ENCODE measurements around the gene DLX1.
"Not testable (repeated sequence)": the region's sequence is repeated elsewhere in the genome, so short reads cannot be mapped to it uniquely, and the experiment has no call there.

DLX1 gene

DNA sequence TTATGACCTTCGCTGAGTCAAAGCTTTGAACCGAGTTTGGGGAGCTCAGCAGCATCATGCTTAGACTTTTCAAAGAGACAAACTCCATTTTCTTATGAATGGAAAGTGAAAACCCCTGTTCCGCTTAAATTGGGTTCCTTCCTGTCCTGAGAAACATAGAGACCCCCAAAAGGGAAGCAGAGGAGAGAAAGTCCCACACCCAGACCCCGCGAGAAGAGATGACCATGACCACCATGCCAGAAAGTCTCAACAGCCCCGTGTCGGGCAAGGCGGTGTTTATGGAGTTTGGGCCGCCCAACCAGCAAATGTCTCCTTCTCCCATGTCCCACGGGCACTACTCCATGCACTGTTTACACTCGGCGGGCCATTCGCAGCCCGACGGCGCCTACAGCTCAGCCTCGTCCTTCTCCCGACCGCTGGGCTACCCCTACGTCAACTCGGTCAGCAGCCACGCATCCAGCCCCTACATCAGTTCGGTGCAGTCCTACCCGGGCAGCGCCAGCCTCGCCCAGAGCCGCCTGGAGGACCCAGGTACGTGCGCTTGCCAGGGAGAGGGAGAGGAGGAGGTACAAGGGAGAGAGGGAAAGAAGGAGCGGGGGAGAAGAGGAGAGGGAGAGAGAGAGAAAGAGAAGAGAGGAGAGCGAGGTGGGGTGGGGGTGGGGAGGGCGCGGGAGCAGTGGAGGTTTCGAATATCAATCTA, at the start of gene DLX1:
Gene DLX1, plus strand, starts transcription at position 48 of the 700 bp plus-strand sequence. Its CDS starts 171 bp downstream, at position 219.
- no peak for DNase-seq (ENCODE audit: low read depth)

DNA sequence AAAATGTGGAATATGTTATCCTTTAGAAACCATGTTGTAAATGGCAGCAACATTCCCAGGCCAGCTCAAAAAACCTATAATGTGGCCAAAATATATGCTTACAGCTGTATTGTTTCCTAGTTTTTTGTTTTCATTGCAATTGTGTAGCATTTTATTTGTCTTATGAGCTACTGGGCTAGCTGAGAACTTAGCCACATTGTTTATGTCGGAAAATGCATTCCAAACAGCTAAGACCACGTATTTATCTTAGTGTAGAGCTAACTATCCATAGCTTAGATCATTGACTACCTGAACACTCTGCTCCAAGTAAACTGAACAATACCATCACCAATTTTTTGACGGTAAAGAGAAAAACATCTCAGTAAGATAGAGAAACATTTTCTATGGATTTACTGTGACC, 47.2 kb upstream of the DLX1 start:
- DNase-seq (ENCODE audit: low read depth), result no peak

GRCh38 chr2:172038604-172039003, 46.7 kb upstream of the DLX1 start:
- no peak for DNase-seq (ENCODE audit: low read depth)

- DNase-seq (ENCODE audit: low read depth), result no peak
These were observed 46.1 kb upstream of the DLX1 start for GRCh38 chr2:172039011-172039704.

- DNase-seq (ENCODE audit: low read depth), result no peak
These were observed 45.0 kb upstream of the DLX1 start for GRCh38 chr2:172040311-172040710.

- no peak for DNase-seq (ENCODE audit: low read depth)
These were observed 39.1 kb upstream of the DLX1 start for GRCh38 chr2:172046080-172046678.

GRCh38 chr2:172046866-172047565, 38.3 kb upstream of the DLX1 start:
- no peak for DNase-seq (ENCODE audit: low read depth)

GRCh38 chr2:172047566-172048507, 37.5 kb upstream of the DLX1 start:
- DNase-seq (ENCODE audit: low read depth), result no peak

- DNase-seq (ENCODE audit: low read depth), result no peak
These were observed 36.5 kb upstream of the DLX1 start for GRCh38 chr2:172048508-172049503.

DNA sequence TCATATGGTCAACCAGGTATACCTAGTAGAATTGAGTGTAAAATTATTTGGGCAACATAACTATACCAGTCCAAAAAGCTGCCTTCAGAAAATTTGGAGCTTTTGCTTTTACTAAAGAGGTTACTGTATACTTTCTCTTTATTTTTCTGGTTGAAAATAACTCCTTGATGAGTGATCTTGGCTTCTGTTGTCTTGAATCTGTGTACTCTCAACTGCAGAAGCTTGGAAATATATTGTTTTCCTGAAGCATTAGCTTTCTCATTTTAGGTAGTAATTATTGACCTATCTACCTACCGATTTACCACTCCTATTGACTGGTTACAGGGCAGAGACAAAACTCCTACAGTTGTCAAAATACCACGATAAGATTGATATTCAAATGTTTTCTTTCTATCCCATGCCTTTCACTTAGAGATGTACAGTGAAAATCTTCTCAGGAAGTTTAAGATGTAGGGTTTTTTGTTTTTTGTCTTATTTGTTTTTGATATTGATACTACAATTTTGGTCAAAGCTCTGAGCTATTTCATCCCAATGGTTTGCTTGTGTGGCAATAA, 35.7 kb upstream of the DLX1 start:
- no peak for DNase-seq (ENCODE audit: low read depth)

DNA sequence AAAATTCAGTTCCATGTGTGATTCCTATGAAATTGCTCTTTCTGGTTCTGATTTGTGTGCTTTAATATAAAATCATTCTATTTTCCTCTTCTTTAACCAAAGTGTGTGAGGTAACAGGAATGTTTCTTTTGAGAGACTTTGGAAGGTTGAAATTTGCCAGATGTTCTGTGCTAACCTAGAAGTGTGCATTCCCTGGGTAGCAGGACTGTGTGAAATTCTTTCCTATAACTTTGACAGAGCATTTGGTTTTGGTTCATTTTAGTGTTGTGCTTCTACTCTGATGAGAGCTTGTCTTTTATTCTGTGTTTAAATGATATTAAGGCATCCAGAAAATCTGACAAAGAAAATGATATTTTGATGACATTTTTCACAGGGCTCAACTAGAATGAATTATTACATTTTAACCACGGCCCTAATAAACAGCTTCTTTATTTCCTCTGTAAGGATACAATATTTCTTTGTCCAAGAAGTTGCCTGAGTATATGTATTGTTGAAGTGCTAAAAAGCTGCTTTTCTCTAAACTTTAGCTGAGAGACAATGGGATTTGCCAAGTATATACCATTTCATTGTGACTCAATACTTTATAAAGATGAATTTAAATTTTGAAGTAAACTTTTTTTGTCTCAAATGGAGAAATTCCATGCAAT, 34.7 kb upstream of the DLX1 start:
- DNase-seq (ENCODE audit: low read depth), result no peak

DNA sequence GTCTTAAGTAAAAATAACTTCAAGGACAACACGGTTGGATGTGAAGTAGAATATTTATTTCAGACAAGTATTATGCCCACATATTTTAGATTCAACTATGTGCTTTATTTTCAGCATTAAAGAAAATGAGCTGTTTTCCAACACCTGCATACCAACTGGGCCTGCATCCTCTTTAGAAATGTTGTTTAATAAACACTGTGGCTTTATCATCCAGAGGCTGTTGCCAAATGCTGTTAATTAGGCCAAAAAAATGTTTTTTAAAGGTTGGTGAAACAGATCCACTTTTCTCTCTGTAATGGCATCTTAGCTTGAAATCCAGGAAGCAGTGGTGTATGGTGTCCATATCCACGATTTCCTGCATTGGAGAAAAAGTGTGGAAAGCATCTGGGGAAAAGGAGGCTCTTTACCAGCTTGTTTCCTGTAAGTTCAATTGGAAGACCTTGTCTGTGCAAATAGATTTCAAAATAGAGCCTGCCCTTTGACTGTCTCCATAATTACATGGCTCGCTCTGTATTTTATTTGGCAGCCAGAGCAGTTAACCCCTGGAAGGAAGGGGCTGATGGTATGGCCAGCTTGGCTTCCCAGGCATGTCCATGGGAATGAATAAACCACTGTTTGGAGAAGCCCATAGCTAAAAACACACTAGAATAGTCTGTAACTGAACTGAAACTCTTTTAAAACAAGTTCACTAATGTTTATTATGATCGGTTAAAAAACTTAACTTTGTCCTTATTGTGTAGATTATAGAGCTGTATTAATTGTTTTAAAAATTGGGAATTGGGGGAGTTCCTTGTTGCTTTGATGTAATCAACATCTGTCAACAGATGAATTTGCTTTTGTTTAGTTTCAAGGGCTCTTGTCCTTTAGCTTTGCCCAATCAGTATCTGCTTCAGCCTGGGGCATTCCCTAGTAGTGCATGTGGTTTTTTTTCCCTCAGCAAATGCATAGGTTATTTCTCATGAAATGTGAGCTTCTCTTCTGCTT, 33.0 kb upstream of the DLX1 start:
- DNase-seq (ENCODE audit: low read depth), result no peak

GRCh38 chr2:172053486-172053885, 31.8 kb upstream of the DLX1 start:
- DNase-seq (ENCODE audit: low read depth), result no peak

GRCh38 chr2:172056293-172056692, 29.0 kb upstream of the DLX1 start:
- DNase-seq (ENCODE audit: low read depth), result no peak

DNA sequence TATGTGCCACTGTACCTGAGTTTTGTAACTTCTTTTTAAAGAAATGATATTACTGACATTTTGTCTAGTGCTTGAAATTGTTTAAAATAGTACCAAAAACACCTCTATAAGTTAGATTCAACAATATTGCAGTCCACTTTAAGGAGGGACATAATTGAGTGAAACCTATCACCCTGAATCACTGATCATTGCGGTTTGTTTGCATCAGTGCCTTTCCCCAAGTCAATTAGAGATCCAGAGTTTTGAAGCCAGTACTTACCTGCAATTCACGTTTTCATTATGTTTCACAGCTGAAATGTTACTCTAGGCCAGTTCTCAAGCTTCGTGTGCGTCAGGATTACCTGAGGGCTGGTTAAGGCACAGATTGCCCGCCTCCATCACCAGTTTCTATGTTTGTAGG, 26.6 kb upstream of the DLX1 start:
- no peak for DNase-seq (ENCODE audit: low read depth)

DNA sequence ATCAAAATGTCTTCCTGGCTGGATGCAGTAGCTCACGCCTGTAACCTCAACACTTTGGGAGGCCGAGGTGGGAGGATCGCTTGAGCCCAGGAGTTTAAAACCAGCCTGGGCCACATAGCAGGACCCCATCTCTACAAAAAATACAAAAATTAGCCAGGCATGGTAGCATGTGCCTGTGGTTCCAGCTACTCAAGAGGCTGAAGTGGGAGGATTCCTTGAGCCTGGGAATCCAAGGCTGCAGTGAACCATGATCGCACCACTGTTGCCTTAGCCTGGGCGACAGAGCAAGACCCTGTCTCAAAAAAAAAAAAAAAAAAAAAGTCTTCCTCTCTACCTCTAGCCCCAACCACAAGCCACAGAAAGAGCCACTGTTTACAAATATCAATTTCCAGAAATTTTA, 25.2 kb upstream of the DLX1 start:
- not testable (repeated sequence) for DNase-seq (ENCODE audit: low read depth)

- DNase-seq (ENCODE audit: low read depth), result no peak
These were observed 22.8 kb upstream of the DLX1 start for GRCh38 chr2:172062402-172063004.

- no peak for DNase-seq (ENCODE audit: low read depth)
These were observed 21.9 kb upstream of the DLX1 start for GRCh38 chr2:172063446-172063845.
